Loucy (cell line): ENCODE data around the gene TMEM39B.

Experiments
- H2AFZ ChIP-seq: fragments of 200-600 bp; sonication (generic); 2 replicates; pipeline ENCODE4 v1.6.0; 2016; ENCODE audit warnings: antibody characterized with exemption, mild to moderate bottlenecking, low read length, moderate library complexity
- H3F3A ChIP-seq: fragments of 200-600 bp; 2 replicates; pipeline ENCODE4 v1.6.0; 2016; ENCODE audit warnings: antibody characterized with exemption, low read depth, mild to moderate bottlenecking
- H3K27me3 ChIP-seq: fragments of 200-600 bp; sonication (generic); 2 replicates; pipeline ENCODE4 v1.6.1; 2014; ENCODE audit warnings: low read length, mild to moderate bottlenecking; ENCODE audit not compliant: insufficient read depth, poor library complexity, severe bottlenecking
- H3K36me3 ChIP-seq: fragments of 200-600 bp; sonication (generic); 2 replicates; pipeline ENCODE4 v1.6.1; 2016; ENCODE audit warnings: low read length; ENCODE audit not compliant: insufficient read depth
- H3K4me1 ChIP-seq: fragments of 200-600 bp; sonication (generic); 2 replicates; pipeline ENCODE4 v1.5.1; 2014; ENCODE audit warnings: low read length, mild to moderate bottlenecking; ENCODE audit not compliant: insufficient read depth, poor library complexity, severe bottlenecking
- H3K4me2 ChIP-seq: fragments of 200-600 bp; sonication (generic); 2 replicates; pipeline ENCODE4 v1.6.0; 2014; ENCODE audit warnings: antibody characterized with exemption, low read length, low read depth, mild to moderate bottlenecking; ENCODE audit not compliant: poor library complexity, severe bottlenecking
- H3K4me3 ChIP-seq: fragments of 200-600 bp; sonication (generic); 2 replicates; pipeline ENCODE4 v1.5.1; 2014; ENCODE audit warnings: low read length, mild to moderate bottlenecking, mixed read lengths; ENCODE audit not compliant: poor library complexity, severe bottlenecking
- H3K79me2 ChIP-seq: fragments of 200-600 bp; sonication (generic); 2 replicates; pipeline ENCODE4 v1.6.1; 2014; ENCODE audit warnings: low read length; ENCODE audit not compliant: insufficient read depth
- H3K9ac ChIP-seq: fragments of 200-600 bp; sonication (generic); 2 replicates; pipeline ENCODE4 v1.6.0; 2014; ENCODE audit warnings: mild to moderate bottlenecking, low read depth, low read length, moderate library complexity; ENCODE audit not compliant: poor library complexity, severe bottlenecking
- H3K9me2 ChIP-seq: fragments of 200-600 bp; sonication (generic); replicated peaks from 2 replicates; pipeline ENCODE4 v1.6.1; 2016; ENCODE audit warnings: low read depth, low read length, mixed read lengths
- H3K9me3 ChIP-seq: fragments of 200-600 bp; sonication (generic); 2 replicates; pipeline ENCODE4 v1.6.1; 2014; ENCODE audit warnings: mild to moderate bottlenecking, antibody characterized with exemption, low read length, low read depth; ENCODE audit not compliant: insufficient read depth
- H4K20me1 ChIP-seq: fragments of 200-600 bp; sonication (generic); 2 replicates; pipeline ENCODE4 v1.6.0; 2014; ENCODE audit warnings: antibody characterized with exemption, low read length, mild to moderate bottlenecking; ENCODE audit not compliant: insufficient read depth, poor library complexity, severe bottlenecking
- EZH2phosphoT487 ChIP-seq: fragments of 200-600 bp; IDR thresholded peaks from 2 replicates; pipeline ENCODE4 v1.6.1; 2018; ENCODE audit warnings: antibody characterized with exemption, mild to moderate bottlenecking, moderate library complexity, borderline replicate concordance
- TF ChIP-seq, protein P1 (sequence below): fragments of 200-600 bp; sonication (generic); conservative IDR thresholded peaks from 2 replicates; pipeline ENCODE4 v1.5.1; 2014; ENCODE audit warnings: mild to moderate bottlenecking, antibody characterized with exemption, low read length

TMEM39B gene

DNA sequence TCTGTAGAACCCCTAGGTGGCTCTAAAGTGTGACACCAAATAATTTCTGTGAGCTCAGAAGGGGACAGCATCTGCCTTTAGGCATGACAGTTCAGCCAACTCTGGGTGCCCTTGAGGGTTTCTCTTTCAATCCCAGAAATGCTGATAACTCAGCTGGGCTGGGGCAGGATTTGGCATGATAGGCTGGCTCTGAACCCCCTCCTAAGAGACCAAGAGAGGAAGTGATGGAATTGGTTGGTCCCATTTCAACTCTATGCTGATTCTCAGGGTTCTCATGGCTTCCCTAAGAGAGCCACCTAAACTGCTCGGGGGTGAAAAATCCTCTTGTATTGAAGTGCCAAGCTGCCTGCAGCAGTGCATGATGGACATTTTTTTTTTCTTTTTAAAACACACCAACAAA lies 28.5 kb upstream of the TMEM39B start:
- peaks cover 23% of the 10 kb centered on the region; the same call in 1 of the 2 replicates for H3K36me3 ChIP-seq
- H3K4me2 ChIP-seq, result no peak overlapping the region
- no peaks in the 10 kb centered on the region for H3F3A ChIP-seq
- TF ChIP-seq, protein P1, sequence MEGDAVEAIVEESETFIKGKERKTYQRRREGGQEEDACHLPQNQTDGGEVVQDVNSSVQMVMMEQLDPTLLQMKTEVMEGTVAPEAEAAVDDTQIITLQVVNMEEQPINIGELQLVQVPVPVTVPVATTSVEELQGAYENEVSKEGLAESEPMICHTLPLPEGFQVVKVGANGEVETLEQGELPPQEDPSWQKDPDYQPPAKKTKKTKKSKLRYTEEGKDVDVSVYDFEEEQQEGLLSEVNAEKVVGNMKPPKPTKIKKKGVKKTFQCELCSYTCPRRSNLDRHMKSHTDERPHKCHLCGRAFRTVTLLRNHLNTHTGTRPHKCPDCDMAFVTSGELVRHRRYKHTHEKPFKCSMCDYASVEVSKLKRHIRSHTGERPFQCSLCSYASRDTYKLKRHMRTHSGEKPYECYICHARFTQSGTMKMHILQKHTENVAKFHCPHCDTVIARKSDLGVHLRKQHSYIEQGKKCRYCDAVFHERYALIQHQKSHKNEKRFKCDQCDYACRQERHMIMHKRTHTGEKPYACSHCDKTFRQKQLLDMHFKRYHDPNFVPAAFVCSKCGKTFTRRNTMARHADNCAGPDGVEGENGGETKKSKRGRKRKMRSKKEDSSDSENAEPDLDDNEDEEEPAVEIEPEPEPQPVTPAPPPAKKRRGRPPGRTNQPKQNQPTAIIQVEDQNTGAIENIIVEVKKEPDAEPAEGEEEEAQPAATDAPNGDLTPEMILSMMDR, result no peak
- TF ChIP-seq EZH2phosphoT487, result no peak
- H3K4me3 ChIP-seq, result no peak overlapping the region
- H4K20me1 ChIP-seq, result peaks cover 5% of the 10 kb centered on the region
- no peak overlapping the region for H2AFZ ChIP-seq
- H3K4me1 ChIP-seq, result no peaks in the 10 kb centered on the region
- H3K27me3 ChIP-seq, result no peaks in the 10 kb centered on the region
- H3K9me2 ChIP-seq, result no peaks in the 10 kb centered on the region
- no peaks in the 10 kb centered on the region for H3K9me3 ChIP-seq
- no peak overlapping the region for H3K9ac ChIP-seq
- peaks cover 7% of the 10 kb centered on the region; the same call in 1 of the 2 replicates for H3K79me2 ChIP-seq

DNA sequence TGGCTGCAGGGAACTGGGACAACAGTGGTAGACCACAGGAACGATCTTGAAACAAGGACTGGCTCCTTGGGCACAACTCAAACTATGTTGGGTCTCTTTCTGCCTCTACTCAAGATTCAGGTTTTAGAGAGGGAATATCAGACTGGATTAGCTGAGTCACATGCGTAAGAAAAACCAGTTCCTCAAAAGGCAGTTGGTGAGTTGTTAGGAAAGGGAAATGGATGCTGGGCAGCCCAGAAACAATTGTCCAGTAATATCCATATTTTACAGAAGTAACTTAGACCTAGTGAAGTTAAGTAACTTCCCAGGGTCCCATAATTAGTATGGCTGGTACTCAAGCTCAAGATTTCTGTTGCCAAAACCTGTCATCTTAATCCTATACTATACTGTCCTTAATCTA lies 27.0 kb upstream of the TMEM39B start:
- H3K9me2 ChIP-seq, result no peaks in the 10 kb centered on the region
- H3K79me2 ChIP-seq, result 0 out of 2 replicates have a peak, but pooled peaks cover 4% of the 10 kb centered on the region
- no peaks in the 10 kb centered on the region for H3K9me3 ChIP-seq
- no peaks in the 10 kb centered on the region for H3K27me3 ChIP-seq
- no peak overlapping the region for H3K9ac ChIP-seq
- no peak for TF ChIP-seq EZH2phosphoT487
- TF ChIP-seq, protein P1, result no peak
- H3K4me3 ChIP-seq, result no peak overlapping the region
- no peaks in the 10 kb centered on the region for H3K4me1 ChIP-seq
- no peak overlapping the region for H3K4me2 ChIP-seq
- peaks cover 3% of the 10 kb centered on the region for H4K20me1 ChIP-seq
- H3F3A ChIP-seq, result no peaks in the 10 kb centered on the region
- no peak overlapping the region for H2AFZ ChIP-seq
- peaks cover 16% of the 10 kb centered on the region for H3K36me3 ChIP-seq

DNA sequence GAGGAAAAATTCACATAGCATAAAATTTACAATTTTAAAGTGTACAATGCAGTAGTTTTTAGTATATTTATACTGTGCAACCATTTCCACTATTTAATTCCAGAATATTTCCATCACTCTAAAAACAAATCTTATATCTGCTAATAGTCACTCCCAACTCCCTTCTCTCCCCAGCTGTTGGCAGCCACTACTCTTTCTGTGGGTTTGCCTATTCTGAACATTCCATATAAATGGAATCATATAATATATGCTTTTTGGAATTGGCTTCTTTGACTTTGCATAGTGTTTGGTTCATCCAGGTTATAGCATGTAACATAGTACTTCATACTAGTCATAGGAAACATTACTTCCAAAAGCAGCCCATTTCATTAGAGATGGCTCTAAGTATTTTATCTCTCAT lies 25.0 kb upstream of the TMEM39B start:
- no peaks in the 10 kb centered on the region for H3K9me3 ChIP-seq
- 0 out of 2 replicates have a peak, but pooled peaks cover 4% of the 10 kb centered on the region for H3K79me2 ChIP-seq
- no peak overlapping the region for H3K4me2 ChIP-seq
- H3K4me3 ChIP-seq, result no peak overlapping the region
- no peaks in the 10 kb centered on the region for H3F3A ChIP-seq
- no peaks in the 10 kb centered on the region for H3K9me2 ChIP-seq
- TF ChIP-seq, protein P1, result no peak
- no peak for TF ChIP-seq EZH2phosphoT487
- no peak overlapping the region for H2AFZ ChIP-seq
- no peaks in the 10 kb centered on the region for H3K27me3 ChIP-seq
- no peak overlapping the region for H3K9ac ChIP-seq
- peaks cover 7% of the 10 kb centered on the region for H4K20me1 ChIP-seq
- H3K4me1 ChIP-seq, result no peaks in the 10 kb centered on the region
- H3K36me3 ChIP-seq, result peaks cover 25% of the 10 kb centered on the region
